Measurements from ENCODE around the gene HSP90AB1. TPM values are rescaled to one million over a fixed set of nuclear protein-coding genes. Genes with fewer than 3 reads are reported as not detected.

The HSP90AB1 gene
- total and polyA plus RNA-seq, 2 of the 8 experiments (the other 6 are each of a cell fraction or from before 2014, with no cell fraction given) = 1,564 to 2,297 TPM

DNA sequence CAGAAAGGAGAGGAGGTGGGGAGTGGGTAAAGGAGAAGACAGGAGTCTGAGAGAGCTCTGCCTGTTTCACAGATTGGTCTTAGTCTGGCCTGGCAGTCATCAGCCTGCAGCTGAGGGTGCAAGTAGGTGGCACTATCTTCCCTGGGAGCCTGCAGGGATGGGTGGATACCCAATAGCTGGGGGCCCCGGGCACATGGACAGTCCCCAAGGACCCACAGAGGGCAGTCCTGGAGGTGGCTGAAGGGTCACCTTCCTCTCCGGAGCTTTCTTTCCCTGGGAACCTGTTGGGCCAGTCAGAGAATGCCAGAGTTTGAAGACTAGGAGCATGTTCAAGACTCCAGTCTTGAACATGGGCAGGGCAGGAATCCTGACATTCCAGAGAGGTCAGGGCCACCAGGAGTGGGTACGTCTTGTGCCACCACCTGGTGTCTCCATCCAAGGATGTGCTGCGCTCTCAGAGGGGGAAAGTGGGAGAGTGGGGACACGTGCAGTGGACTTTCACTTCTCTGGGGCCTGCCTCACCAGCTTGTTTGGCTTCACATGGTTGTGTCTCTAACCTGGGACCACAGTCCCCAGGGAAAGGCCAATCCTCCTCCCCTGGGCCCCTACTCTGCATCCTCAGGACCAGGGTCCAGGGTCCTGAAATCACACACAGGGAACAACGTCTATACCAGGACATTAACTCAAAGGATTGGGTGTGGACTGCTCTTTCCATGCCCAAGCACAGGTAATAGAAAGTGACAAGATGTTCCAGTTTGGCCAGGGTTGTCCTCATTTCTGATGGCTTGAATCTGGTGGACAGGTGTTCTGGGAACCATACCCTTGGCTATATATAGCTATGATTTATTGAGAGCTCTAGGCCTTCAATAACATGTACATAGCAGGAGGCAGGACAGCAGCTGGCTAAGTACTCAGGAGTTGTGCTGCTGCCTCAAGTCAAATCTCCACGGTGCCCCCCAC, 48.2 kb downstream of the HSP90AB1 start (continued):
- TF ChIP-seq, protein P1, sequence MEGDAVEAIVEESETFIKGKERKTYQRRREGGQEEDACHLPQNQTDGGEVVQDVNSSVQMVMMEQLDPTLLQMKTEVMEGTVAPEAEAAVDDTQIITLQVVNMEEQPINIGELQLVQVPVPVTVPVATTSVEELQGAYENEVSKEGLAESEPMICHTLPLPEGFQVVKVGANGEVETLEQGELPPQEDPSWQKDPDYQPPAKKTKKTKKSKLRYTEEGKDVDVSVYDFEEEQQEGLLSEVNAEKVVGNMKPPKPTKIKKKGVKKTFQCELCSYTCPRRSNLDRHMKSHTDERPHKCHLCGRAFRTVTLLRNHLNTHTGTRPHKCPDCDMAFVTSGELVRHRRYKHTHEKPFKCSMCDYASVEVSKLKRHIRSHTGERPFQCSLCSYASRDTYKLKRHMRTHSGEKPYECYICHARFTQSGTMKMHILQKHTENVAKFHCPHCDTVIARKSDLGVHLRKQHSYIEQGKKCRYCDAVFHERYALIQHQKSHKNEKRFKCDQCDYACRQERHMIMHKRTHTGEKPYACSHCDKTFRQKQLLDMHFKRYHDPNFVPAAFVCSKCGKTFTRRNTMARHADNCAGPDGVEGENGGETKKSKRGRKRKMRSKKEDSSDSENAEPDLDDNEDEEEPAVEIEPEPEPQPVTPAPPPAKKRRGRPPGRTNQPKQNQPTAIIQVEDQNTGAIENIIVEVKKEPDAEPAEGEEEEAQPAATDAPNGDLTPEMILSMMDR (IDR thresholded peaks at IDR 0.05; ENCODE audit: control extremely low read depth in 1 of 3, insufficient read depth in 1 of 3, low read depth in 1 of 3, low read length in 3 of 3) = no peak
